Measurements from ENCODE around the gene GPR78. TPM values are rescaled to one million over a fixed set of nuclear protein-coding genes. Genes with fewer than 3 reads are reported as not detected.

GPR78 gene
- total RNA-seq, 2 experiments from 2014 or later, result not detected

GRCh38 chr4:8582941-8583654 lies 2.9 kb downstream of the GPR78 start:
- peaks cover 0 to 34% of the 10 kb centered on the region in 2 experiments for H3K9me3 ChIP-seq (ENCODE audit: control insufficient read depth in 1 of 2, insufficient read depth in 1 of 2, low read length in 2 of 2)
- intact Hi-C loops (cut with DNase I, micrococcal nuclease), result no loop called here
- H3K36me3 ChIP-seq (ENCODE audit: insufficient read depth, low read length), result no peaks in the 10 kb centered on the region
- no peak overlapping the region for H3K27ac ChIP-seq (ENCODE audit: low read depth in 1 of 2, low read length in 2 of 2)
- H3K27me3 Mint-ChIP-seq, result peaks cover 40% of the 10 kb centered on the region
- CTCF ChIA-PET, result no interaction called here
- DNase-seq (peak in 1 of 14 experiments; percentile 11), ATAC-seq (ENCODE audit: poor library complexity) (no peak)
- H3K4me1 ChIP-seq (ENCODE audit: insufficient read depth, low read length), result no peaks in the 10 kb centered on the region
- no peak overlapping the region for H3K4me3 Mint-ChIP-seq
- peaks cover 13 to 16% of the 10 kb centered on the region in 2 experiments for H3K27me3 ChIP-seq (ENCODE audit: control insufficient read depth in 1 of 2, insufficient read depth in 2 of 2, low read length in 2 of 2)
- no peaks in the 10 kb centered on the region for H3K4me1 Mint-ChIP-seq (ENCODE audit: low read depth)
- H3K9me3 Mint-ChIP-seq, result no peaks in the 10 kb centered on the region
- POLR2A ChIA-PET, result no interaction called here
- no peak for TF ChIP-seq CTCF (IDR thresholded peaks at IDR 0.05)
- no peak overlapping the region for H3K27ac Mint-ChIP-seq
- no peaks in the 10 kb centered on the region for H3K36me3 Mint-ChIP-seq (ENCODE audit: low read depth)
- no peak overlapping the region for H3K4me3 ChIP-seq (ENCODE audit: low read length)

- no peaks in the 10 kb centered on the region for H3K4me1 ChIP-seq (ENCODE audit: insufficient read depth, low read length)
- no peak for TF ChIP-seq CTCF (IDR thresholded peaks at IDR 0.05)
- intact Hi-C loops (cut with DNase I, micrococcal nuclease), result no loop called here
- no peaks in the 10 kb centered on the region for H3K36me3 ChIP-seq (ENCODE audit: insufficient read depth, low read length)
- H3K27ac Mint-ChIP-seq, result no peak overlapping the region
- H3K9me3 ChIP-seq (ENCODE audit: control insufficient read depth in 1 of 2, insufficient read depth in 1 of 2, low read length in 2 of 2), result peaks cover 0 to 34% of the 10 kb centered on the region in 2 experiments
- peaks cover 10 to 14% of the 10 kb centered on the region in 2 experiments for H3K27me3 ChIP-seq (ENCODE audit: control insufficient read depth in 1 of 2, insufficient read depth in 2 of 2, low read length in 2 of 2)
- CTCF ChIA-PET, result no interaction called here
- DNase-seq (peak in 1 of 14 experiments; percentile 2), ATAC-seq (ENCODE audit: poor library complexity) (no peak)
- POLR2A ChIA-PET, result no interaction called here
- no peaks in the 10 kb centered on the region for H3K4me1 Mint-ChIP-seq (ENCODE audit: low read depth)
- H3K27ac ChIP-seq (ENCODE audit: low read depth in 1 of 2, low read length in 2 of 2), result no peak overlapping the region
- no peak overlapping the region for H3K4me3 ChIP-seq (ENCODE audit: low read length)
- no peaks in the 10 kb centered on the region for H3K36me3 Mint-ChIP-seq (ENCODE audit: low read depth)
- no peak overlapping the region for H3K4me3 Mint-ChIP-seq
- H3K9me3 Mint-ChIP-seq, result no peaks in the 10 kb centered on the region
- H3K27me3 Mint-ChIP-seq, result peaks cover 38% of the 10 kb centered on the region
These were observed 3.4 kb downstream of the GPR78 start for GRCh38 chr4:8583655-8584025.

- no peaks in the 10 kb centered on the region for H3K4me1 Mint-ChIP-seq (ENCODE audit: low read depth)
- TF ChIP-seq CTCF (IDR thresholded peaks at IDR 0.05), result no peak
- DNase-seq, result peak in 1 of 14 experiments; percentile 7
- Histone ChIP-seq H3K9me3 (ENCODE audit: control insufficient read depth in 1 of 2, insufficient read depth in 1 of 2, low read length in 2 of 2) (peaks cover 0 to 27% of the 10 kb centered on the region in 2 experiments), H3K27ac (ENCODE audit: low read depth in 1 of 2, low read length in 2 of 2) (no peak overlapping the region), H3K36me3 (ENCODE audit: insufficient read depth, low read length) (no peaks in the 10 kb centered on the region), H3K4me3 (ENCODE audit: low read length) (no peak overlapping the region), H3K4me1 (ENCODE audit: insufficient read depth, low read length) (no peaks in the 10 kb centered on the region), H3K27me3 (ENCODE audit: control insufficient read depth in 1 of 2, insufficient read depth in 2 of 2, low read length in 2 of 2) (peaks cover 6 to 9% of the 10 kb centered on the region in 2 experiments)
- H3K4me3 Mint-ChIP-seq, result no peak overlapping the region
- intact Hi-C loops (cut with DNase I, micrococcal nuclease), result no loop called here
- peaks cover 37% of the 10 kb centered on the region for H3K27me3 Mint-ChIP-seq
- ChIA-PET CTCF (no interaction called here), POLR2A (no interaction called here)
- ATAC-seq (ENCODE audit: poor library complexity), result no peak
- no peaks in the 10 kb centered on the region for H3K36me3 Mint-ChIP-seq (ENCODE audit: low read depth)
- H3K27ac Mint-ChIP-seq, result no peak overlapping the region
- no peaks in the 10 kb centered on the region for H3K9me3 Mint-ChIP-seq
These were observed 5.0 kb downstream of the GPR78 start for GRCh38 chr4:8585186-8585585.

All from CD4-positive, alpha-beta T cell (primary cell).